Raji (cell line): ENCODE measurements around the gene SARNP.

Experiments used
- POLR2A ChIP-seq: IDR thresholded peaks from 2 replicates; pipeline ENCODE4 v1.6.1; 2011; ENCODE audit warnings: low read depth, low read length, control low read depth; ENCODE audit not compliant: insufficient read depth

SARNP gene

DNA sequence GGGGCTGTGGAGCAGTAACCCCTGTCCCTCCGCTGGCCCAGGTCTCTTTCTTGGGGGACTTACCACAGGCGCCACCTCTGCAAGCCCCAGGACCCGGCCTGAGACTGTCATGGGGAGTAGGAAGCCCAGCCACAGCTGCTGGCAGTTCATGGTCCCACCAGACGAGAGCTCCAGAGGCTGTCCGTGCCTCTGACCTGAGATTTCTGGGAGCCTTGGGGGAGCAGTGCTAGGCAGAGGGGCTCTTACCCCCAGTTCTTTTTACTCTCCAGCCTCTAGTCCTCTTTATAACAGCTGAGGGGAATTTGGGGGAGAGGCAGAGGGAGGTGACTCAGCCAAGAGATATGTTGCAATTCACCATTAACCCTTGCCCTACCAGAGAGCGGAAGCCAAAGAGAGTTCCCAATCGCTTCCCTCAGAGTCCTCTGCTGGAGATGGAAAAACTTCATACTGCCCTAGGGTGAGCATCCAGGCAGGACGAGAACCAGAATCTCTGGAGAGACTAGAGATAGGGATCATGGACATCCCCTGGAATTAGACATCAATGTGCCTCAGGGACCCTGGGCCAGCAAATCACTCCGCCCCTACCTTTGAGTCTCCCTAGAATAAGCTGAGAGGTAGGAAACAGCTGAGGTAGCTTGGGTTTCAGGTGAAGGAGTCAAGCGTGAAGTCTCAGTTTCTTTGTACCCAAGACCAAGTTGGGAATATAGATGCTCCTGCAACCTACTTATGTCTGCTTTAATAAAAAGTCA lies 25.3 kb upstream of the SARNP start, which contains the start of gene MMP19:
TSS of gene MMP19 (minus strand) at position 256 of the 749 bp plus-strand sequence. CDS start at position 150, 106 bp downstream.
- no peak for TF ChIP-seq POLR2A

- TF ChIP-seq POLR2A: no peak
Observed at GRCh38 chr12:55840581-55841351, 23.2 kb upstream of the SARNP start.

- TF ChIP-seq POLR2A: no peak
Observed at GRCh38 chr12:55839345-55840140, 22.0 kb upstream of the SARNP start.

GRCh38 chr12:55838361-55838760 lies 20.8 kb upstream of the SARNP start:
- TF ChIP-seq POLR2A: no peak

- no peak for TF ChIP-seq POLR2A
Observed at GRCh38 chr12:55833056-55833455, 15.5 kb upstream of the SARNP start.

GRCh38 chr12:55831447-55831815 lies 13.9 kb upstream of the SARNP start:
- TF ChIP-seq POLR2A: no peak

GRCh38 chr12:55830601-55831446 lies 13.3 kb upstream of the SARNP start:
- peak; percentile 64 for TF ChIP-seq POLR2A

GRCh38 chr12:55829967-55830600 lies 12.6 kb upstream of the SARNP start:
- TF ChIP-seq POLR2A: no peak

GRCh38 chr12:55828357-55828756 lies 10.8 kb upstream of the SARNP start:
- TF ChIP-seq POLR2A: no peak

- no peak for TF ChIP-seq POLR2A
Observed at GRCh38 chr12:55827806-55828205, 10.3 kb upstream of the SARNP start.

GRCh38 chr12:55824726-55825125 lies 7.2 kb upstream of the SARNP start:
- no peak for TF ChIP-seq POLR2A

DNA sequence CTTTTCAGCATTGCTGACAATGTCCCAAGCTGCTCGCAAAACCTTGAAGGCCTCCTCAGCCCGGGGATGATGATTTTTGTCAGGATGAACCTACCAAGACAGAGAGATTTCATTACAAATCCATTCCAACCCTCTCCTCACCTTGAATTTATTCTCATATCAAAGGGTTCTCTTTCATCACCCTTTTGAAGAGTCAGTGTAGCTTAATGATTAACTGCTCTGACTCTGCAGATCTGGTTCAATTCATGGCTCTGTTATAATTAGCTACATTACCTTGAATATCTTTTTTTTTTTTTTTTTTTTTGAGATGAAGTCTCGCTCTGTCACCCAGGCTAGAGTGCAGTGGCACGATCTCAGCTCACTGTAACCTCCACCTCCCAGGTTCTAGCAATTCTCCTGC lies 5.9 kb upstream of the SARNP start:
- no peak for TF ChIP-seq POLR2A

- no peak for TF ChIP-seq POLR2A
Observed at GRCh38 chr12:55822228-55822627, 4.7 kb upstream of the SARNP start.

DNA sequence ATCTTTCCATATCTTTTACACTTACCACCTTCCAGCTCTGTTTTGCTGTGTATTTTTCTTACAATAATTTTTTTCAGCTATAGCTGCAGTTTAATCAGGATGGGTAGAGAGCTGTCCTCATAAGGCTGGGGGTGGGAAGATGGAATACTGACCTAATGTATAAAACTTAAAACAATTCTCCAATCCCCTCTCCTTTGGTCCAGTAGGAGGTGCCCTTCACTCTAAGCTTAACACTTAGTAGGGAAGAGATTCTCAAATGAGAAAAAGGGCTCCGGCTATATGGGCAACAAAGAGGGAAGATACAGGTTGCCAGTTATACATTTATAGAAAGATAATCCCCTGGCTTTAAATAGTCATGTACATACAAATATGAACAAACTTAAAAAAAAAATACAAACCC lies 3.2 kb upstream of the SARNP start:
- TF ChIP-seq POLR2A: no peak

- no peak for TF ChIP-seq POLR2A
Observed at GRCh38 chr12:55818886-55819285, 1.4 kb upstream of the SARNP start.
